DND-41 (cell line): ENCODE results near the gene RAB42.

Experiments used
- CTCF ChIP-seq: IDR thresholded peaks from 2 replicates; pipeline ENCODE4 v1.5.1; 2012; ENCODE audit warnings: borderline replicate concordance, low read length, moderate library complexity, mild to moderate bottlenecking; ENCODE audit not compliant: poor library complexity, severe bottlenecking; ENCODE audit errors: extremely low read depth
- EZH2 ChIP-seq: IDR thresholded peaks from 3 replicates; pipeline ENCODE4 v1.6.1; 2012; ENCODE audit warnings: borderline replicate concordance, low read depth, mild to moderate bottlenecking, moderate library complexity, low read length, inconsistent platforms; ENCODE audit not compliant: severe bottlenecking

- no peak for TF ChIP-seq CTCF
- no peak for TF ChIP-seq EZH2
Measured at GRCh38 chr1:28577738-28578536, 14.1 kb upstream of the RAB42 start.
